ENCODE results near the gene PKN3. TPM values are rescaled to one million over a fixed set of nuclear protein-coding genes. Genes with fewer than 3 reads are reported as not detected.

PKN3 gene
- total and polyA plus RNA-seq, 9 of the 15 experiments (the other 6 are each of a cell fraction or from before 2014, with no cell fraction given) = 0.82 to 49.2 (median 19.7) TPM

DNA sequence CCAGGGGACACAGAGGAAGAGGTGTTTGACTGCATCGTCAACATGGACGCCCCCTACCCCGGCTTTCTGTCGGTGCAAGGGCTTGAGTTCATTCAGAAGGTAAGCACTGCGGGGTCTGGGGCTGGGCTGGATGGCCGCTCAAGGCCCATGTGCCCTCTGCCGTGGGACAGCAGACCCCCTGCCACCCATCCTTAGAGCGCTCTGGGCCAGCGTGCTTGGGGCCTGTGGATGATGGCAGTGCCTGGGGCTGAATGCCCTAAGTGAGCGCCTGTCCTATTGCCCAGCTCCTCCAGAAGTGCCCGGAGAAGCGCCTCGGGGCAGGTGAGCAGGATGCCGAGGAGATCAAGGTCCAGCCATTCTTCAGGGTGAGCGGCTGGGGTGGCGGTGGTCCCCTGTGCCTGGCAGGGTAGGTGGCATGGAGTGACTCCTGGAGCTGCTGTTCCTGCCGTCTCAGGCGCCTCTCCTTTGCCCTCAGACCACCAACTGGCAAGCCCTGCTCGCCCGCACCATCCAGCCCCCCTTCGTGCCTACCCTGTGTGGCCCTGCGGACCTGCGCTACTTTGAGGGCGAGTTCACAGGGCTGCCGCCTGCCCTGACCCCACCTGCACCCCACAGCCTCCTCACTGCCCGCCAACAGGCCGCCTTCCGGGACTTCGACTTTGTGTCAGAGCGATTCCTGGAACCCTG, 17.8 kb downstream of the PKN3 start:
- Histone ChIP-seq H3K79me2 (ENCODE audit: control insufficient read depth, insufficient read depth, low read length) (peaks cover 8% of the 10 kb centered on the region; the same call in 2 of the 3 replicates), H3K27me3 (ENCODE audit: control insufficient read depth in 2 of 2, insufficient read depth in 2 of 2, low read length in 2 of 2) (no peaks in the 10 kb centered on the region), H3K27ac (ENCODE audit: extremely low read depth, low read depth, low read length) (no peak overlapping the region), H3K4me3 (no peak overlapping the region), H3K9me1 (ENCODE audit: control insufficient read depth, insufficient read depth, low read length) (peaks cover 2% of the 10 kb centered on the region), H3K36me3 (ENCODE audit: control insufficient read depth, insufficient read depth, low read length) (peaks cover 53% of the 10 kb centered on the region; the same call in 2 of the 3 replicates), H3K4me2 (ENCODE audit: insufficient read depth, low read length) (no peak overlapping the region), H3K9me3 (replicated peaks; ENCODE audit: control insufficient read depth, insufficient read depth, low read depth, low read length) (no peaks in the 10 kb centered on the region), H2AFZ (ENCODE audit: low read depth, low read length) (no peak overlapping the region), H3K9ac (ENCODE audit: insufficient read depth in 1 of 2, low read depth in 2 of 2, low read length in 2 of 2) (peak overlapping the region in 1 of 2 experiments; percentile 17; a peak in 1 of 4 replicates), H4K20me1 (replicated peaks; ENCODE audit: control insufficient read depth, insufficient read depth, low read length) (no peaks in the 10 kb centered on the region), H3K4me1 (replicated peaks in 1 of 2; ENCODE audit: control insufficient read depth in 2 of 2, insufficient read depth in 2 of 2, low read length in 2 of 2) (peaks cover 8 to 47% of the 10 kb centered on the region in 2 experiments; a peak in 4 of 5 replicates)
- WGBS (ENCODE audit: insufficient coverage, low coverage, missing lambda C conversion rate) = 92% methylated on average over 26 of the region's 30 CpGs
- in situ Hi-C loops (cut with MboI) (loop anchor here (5.0 to 10.0 kb wide), 2 partner anchors 73 to 295 kb away; partner anchors contain the start of gene CERCAM), intact Hi-C loops (cut with micrococcal nuclease) (no loop called here)
- TSS peak; percentile 38 for BruUV-seq (replicated peaks)
- CTCF ChIA-PET (ENCODE audit: low intra/inter-chr PET ratio) = no interaction called here
- ATAC-seq (no peak), FAIRE-seq (no peak), DNase-seq (ENCODE audit: extremely low read depth in 1 of 4, low spot score in 3 of 4) (no peak)
- peak; percentile 65; the same call in 1 of the 2 replicates for TF ChIP-seq POLR2G (IDR thresholded peaks at IDR 0.05; ENCODE audit: low read depth, low read length)
- peak; percentile 50; the same call in 1 of the 2 replicates for TF ChIP-seq RBFOX2 (IDR thresholded peaks at IDR 0.05; ENCODE audit: low read depth, low read length)
- TF ChIP-seq ZNF766 (CRISPR knock-in tag; conservative IDR thresholded peaks at IDR 0.05) = no peak
- POLR2A ChIA-PET = interaction anchor here (0.7 kb wide), 1 partner anchor 214 kb away, joined by 3 read pairs; no protein-coding TSS in a partner anchor

Data from K562 (cell line).